SU-DHL-6 (cell line): ENCODE data around the gene ANKRD23.

ENCODE experiments used
- H2AFZ ChIP-seq: fragments of 200-600 bp; sonication (generic); 2 replicates; pipeline ENCODE4 v1.6.1; 2014; ENCODE audit warnings: low read depth, mild to moderate bottlenecking, moderate library complexity, mixed read lengths, antibody characterized with exemption, low read length; ENCODE audit not compliant: severe bottlenecking
- H3F3A ChIP-seq: fragments of 200-600 bp; shearing (Covaris generic); 2 replicates; pipeline ENCODE4 v1.6.0; 2016; ENCODE audit warnings: antibody characterized with exemption, mild to moderate bottlenecking; ENCODE audit not compliant: insufficient read depth
- H3K27ac ChIP-seq: fragments of 200-600 bp; sonication (generic); 2 replicates; pipeline ENCODE4 v1.5.1; 2016; ENCODE audit warnings: low read depth, mild to moderate bottlenecking, low read length, moderate library complexity, mixed read lengths
- H3K27me3 ChIP-seq: fragments of 200-600 bp; sonication (generic), shearing (Covaris generic); 2 replicates; pipeline ENCODE4 v1.6.0; 2014; ENCODE audit warnings: mild to moderate bottlenecking, low read length
- H3K36me3 ChIP-seq: fragments of 200-600 bp; sonication (generic); 2 replicates; pipeline ENCODE4 v1.6.1; 2014; ENCODE audit warnings: mild to moderate bottlenecking, low read length, mixed read lengths
- H3K4me2 ChIP-seq: fragments of 300-600, 200-600 bp; shearing (Covaris generic), sonication (generic); 2 replicates; pipeline ENCODE4 v1.6.0; 2014; ENCODE audit warnings: low read length, low read depth, mild to moderate bottlenecking; ENCODE audit not compliant: poor library complexity, severe bottlenecking
- H3K4me3 ChIP-seq: fragments of 200-600 bp; sonication (generic); 2 replicates; pipeline ENCODE4 v1.5.1; 2014; ENCODE audit warnings: antibody characterized with exemption, low read length, mild to moderate bottlenecking, mixed read lengths; ENCODE audit not compliant: insufficient read depth, poor library complexity, severe bottlenecking
- H3K79me2 ChIP-seq: fragments of 200-600 bp; sonication (generic); 2 replicates; pipeline ENCODE4 v1.6.1; 2014; ENCODE audit warnings: mild to moderate bottlenecking, low read length, moderate library complexity; ENCODE audit not compliant: insufficient read depth
- H3K9ac ChIP-seq: fragments of 200-600 bp; sonication (generic); 2 replicates; pipeline ENCODE4 v1.7.0; 2014; ENCODE audit warnings: mild to moderate bottlenecking, low read length
- H3K9me2 ChIP-seq: fragments of 200-600 bp; sonication (generic); replicated peaks from 2 replicates; pipeline ENCODE4 v1.6.1; 2014; ENCODE audit warnings: low read length; ENCODE audit not compliant: insufficient read depth
- H3K9me3 ChIP-seq: fragments of 200-600 bp; sonication (generic); 2 replicates; pipeline ENCODE4 v1.6.1; 2014; ENCODE audit warnings: low read length, mixed read lengths; ENCODE audit not compliant: insufficient read depth
- H4K20me1 ChIP-seq: fragments of 200-600 bp; sonication (generic); 2 replicates; pipeline ENCODE4 v1.6.1; 2014; ENCODE audit warnings: low read depth, mild to moderate bottlenecking, antibody characterized with exemption, low read length, moderate library complexity, mixed read lengths
- EZH2phosphoT487 ChIP-seq: fragments of 200-600 bp; sonication (generic), shearing (Covaris generic); conservative IDR thresholded peaks from 2 replicates; pipeline ENCODE4 v1.6.1; 2018; ENCODE audit warnings: mild to moderate bottlenecking, antibody characterized with exemption, low read length, moderate library complexity, mixed read lengths
- TF ChIP-seq, protein P1 (sequence below): fragments of 200-600 bp; sonication (generic); IDR thresholded peaks from one replicate; pipeline ENCODE4 v1.5.1; 2017; ENCODE audit warnings: antibody characterized with exemption, mild to moderate bottlenecking, low read length, moderate library complexity; ENCODE audit not compliant: insufficient read depth, poor library complexity, severe bottlenecking

The ANKRD23 gene

DNA sequence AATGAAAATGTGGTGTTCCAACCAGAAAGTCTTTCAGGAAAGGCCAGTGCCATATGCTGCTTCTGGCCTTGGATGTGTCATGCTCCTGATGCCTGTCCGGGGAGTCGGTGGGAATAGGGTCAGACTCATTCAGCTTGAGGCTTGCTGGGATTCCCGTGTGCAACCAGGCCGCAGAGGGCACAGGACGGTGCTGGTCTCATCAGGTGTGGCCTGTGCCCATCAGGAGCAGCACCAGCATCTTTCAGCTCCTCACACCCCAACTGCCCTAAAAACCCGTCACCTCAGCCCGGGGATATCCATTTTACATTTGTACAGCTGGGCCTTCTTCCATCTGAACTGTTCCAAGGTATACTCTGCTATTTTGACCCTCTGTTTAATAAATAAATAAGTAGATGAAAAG lies 41.1 kb downstream of the ANKRD23 start:
- Histone ChIP-seq H3K27ac (no peak overlapping the region), H3K9me2 (no peaks in the 10 kb centered on the region), H4K20me1 (no peaks in the 10 kb centered on the region), H3K36me3 (no peaks in the 10 kb centered on the region), H3K9ac (no peak overlapping the region), H2AFZ (no peak overlapping the region), H3K27me3 (no peaks in the 10 kb centered on the region), H3F3A (peaks cover 5% of the 10 kb centered on the region; the same call in 1 of the 2 replicates), H3K4me3 (no peak overlapping the region), H3K79me2 (no peaks in the 10 kb centered on the region), H3K9me3 (no peaks in the 10 kb centered on the region), H3K4me2 (no peak overlapping the region)
- TF ChIP-seq, protein P1, sequence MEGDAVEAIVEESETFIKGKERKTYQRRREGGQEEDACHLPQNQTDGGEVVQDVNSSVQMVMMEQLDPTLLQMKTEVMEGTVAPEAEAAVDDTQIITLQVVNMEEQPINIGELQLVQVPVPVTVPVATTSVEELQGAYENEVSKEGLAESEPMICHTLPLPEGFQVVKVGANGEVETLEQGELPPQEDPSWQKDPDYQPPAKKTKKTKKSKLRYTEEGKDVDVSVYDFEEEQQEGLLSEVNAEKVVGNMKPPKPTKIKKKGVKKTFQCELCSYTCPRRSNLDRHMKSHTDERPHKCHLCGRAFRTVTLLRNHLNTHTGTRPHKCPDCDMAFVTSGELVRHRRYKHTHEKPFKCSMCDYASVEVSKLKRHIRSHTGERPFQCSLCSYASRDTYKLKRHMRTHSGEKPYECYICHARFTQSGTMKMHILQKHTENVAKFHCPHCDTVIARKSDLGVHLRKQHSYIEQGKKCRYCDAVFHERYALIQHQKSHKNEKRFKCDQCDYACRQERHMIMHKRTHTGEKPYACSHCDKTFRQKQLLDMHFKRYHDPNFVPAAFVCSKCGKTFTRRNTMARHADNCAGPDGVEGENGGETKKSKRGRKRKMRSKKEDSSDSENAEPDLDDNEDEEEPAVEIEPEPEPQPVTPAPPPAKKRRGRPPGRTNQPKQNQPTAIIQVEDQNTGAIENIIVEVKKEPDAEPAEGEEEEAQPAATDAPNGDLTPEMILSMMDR, result no peak
- no peak for TF ChIP-seq EZH2phosphoT487

DNA sequence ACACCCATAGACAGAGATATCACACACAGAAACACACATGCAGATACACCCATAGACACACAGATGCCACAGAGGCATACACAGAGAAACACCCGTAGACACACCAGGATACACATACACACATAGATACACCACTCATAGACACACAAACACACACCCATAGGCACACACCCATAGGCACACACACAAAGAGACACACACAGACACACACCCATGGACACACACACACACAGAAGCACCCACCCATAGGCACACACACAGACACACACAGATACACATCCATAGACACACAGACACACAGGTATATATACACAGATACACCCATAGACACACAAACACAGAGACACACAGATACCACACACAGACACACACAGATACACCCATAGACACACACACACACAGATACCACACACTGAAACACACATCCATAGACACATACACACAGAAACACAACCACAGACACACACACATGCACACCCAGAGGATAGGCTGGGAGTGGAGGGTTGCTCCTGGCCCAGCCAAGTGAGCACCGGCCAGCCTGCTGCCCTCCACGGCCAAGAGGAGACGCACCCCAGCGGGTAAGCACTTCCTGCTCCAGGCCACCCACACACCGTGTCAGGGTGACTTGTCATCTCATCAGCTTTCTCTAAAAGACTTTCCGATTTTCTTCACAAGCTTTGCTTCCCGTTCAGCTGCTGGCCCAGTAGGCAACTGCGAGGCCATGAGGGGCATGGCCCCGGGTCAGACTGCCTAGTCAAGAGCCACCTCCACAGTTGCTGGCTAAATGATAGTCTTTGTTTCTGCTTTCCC lies 41.8 kb downstream of the ANKRD23 start:
- H3F3A ChIP-seq, result peaks cover 5% of the 10 kb centered on the region; the same call in 1 of the 2 replicates
- no peaks in the 10 kb centered on the region for H3K79me2 ChIP-seq
- no peak overlapping the region for H2AFZ ChIP-seq
- no peaks in the 10 kb centered on the region for H3K27me3 ChIP-seq
- H3K9ac ChIP-seq, result no peak overlapping the region
- TF ChIP-seq EZH2phosphoT487, result no peak
- TF ChIP-seq, protein P1, result no peak
- no peaks in the 10 kb centered on the region for H3K9me2 ChIP-seq
- H3K4me2 ChIP-seq, result no peak overlapping the region
- H3K4me3 ChIP-seq, result no peak overlapping the region
- no peaks in the 10 kb centered on the region for H4K20me1 ChIP-seq
- no peaks in the 10 kb centered on the region for H3K36me3 ChIP-seq
- H3K9me3 ChIP-seq, result no peaks in the 10 kb centered on the region
- H3K27ac ChIP-seq, result no peak overlapping the region

DNA sequence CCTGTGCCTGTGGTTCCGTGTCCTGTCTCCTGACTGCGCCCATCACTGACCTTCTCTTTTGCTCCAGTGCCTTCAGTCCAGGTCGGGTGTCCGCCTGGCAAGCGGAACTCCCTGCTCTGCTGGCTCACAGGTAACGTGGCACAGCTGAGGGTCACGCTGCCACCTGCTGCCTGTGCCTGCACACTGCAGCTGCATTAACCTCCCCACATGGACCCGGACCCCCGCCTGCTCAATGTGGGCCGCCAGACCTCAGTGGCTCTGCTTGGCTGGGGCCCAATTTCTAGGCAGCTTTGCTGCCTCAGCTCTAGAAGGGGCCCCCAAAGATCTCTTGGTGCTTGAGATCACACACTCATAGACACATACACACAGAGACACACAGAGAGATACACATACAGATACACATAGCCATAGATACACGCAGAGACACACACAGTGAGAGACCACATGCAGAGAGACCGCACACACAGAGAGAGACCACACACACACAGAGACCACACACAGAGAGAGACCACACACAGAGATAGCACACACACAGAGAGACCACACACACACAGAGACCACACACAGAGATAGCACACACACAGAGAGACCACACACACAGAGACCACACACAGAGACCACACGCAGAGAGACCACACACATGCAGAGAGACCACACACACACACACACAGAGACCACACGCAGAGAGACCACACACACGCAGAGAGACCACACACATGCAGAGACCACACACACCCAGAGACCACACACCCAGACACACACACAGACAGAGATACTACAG lies 42.6 kb downstream of the ANKRD23 start:
- Histone ChIP-seq H3K4me3 (no peak overlapping the region), H2AFZ (peak overlapping the region; percentile 82), H3K9ac (no peak overlapping the region), H3K27ac (no peak overlapping the region), H3K9me3 (no peaks in the 10 kb centered on the region), H3K79me2 (no peaks in the 10 kb centered on the region), H4K20me1 (no peaks in the 10 kb centered on the region), H3F3A (no peaks in the 10 kb centered on the region; the same call in 1 of the 2 replicates), H3K36me3 (no peaks in the 10 kb centered on the region), H3K4me2 (no peak overlapping the region), H3K9me2 (no peaks in the 10 kb centered on the region), H3K27me3 (no peaks in the 10 kb centered on the region)
- TF ChIP-seq, protein P1, result peak; percentile 89
- TF ChIP-seq EZH2phosphoT487, result no peak
